Measurements from ENCODE around the gene LRP1B.

DNA sequence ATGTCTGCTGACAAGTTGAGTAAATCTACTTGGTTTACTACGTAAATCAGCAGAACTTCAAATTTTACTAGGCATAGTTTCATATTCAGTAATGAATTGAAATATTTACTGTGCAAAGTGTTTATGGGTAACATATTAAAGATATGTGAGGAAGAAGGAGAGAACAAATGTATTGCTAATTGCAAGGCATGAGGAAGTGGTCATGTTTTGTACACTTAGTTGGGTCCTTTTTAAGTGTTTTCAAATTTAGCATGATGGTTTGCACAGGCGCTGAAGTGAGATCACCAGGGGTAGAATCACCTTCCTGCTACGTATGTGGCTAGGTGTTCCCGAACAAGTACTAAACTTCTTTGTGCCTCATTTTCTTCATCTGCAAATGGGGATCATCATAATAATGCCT lies 1534.4 kb downstream of the LRP1B start:
- TF ChIP-seq, protein P1, sequence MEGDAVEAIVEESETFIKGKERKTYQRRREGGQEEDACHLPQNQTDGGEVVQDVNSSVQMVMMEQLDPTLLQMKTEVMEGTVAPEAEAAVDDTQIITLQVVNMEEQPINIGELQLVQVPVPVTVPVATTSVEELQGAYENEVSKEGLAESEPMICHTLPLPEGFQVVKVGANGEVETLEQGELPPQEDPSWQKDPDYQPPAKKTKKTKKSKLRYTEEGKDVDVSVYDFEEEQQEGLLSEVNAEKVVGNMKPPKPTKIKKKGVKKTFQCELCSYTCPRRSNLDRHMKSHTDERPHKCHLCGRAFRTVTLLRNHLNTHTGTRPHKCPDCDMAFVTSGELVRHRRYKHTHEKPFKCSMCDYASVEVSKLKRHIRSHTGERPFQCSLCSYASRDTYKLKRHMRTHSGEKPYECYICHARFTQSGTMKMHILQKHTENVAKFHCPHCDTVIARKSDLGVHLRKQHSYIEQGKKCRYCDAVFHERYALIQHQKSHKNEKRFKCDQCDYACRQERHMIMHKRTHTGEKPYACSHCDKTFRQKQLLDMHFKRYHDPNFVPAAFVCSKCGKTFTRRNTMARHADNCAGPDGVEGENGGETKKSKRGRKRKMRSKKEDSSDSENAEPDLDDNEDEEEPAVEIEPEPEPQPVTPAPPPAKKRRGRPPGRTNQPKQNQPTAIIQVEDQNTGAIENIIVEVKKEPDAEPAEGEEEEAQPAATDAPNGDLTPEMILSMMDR (IDR thresholded peaks at IDR 0.05 in 4 of 5, conservative IDR thresholded peaks at IDR 0.05 in 1 of 5): no peak
- no peak for TF ChIP-seq POLR2A (IDR thresholded peaks at IDR 0.05)
